ENCODE measurements around the gene RTL1. TPM values are rescaled to one million over a fixed set of nuclear protein-coding genes. Genes with fewer than 3 reads are reported as not detected.

The RTL1 gene
- total RNA-seq, 1 experiment from 2014 or later, result not detected

DNA sequence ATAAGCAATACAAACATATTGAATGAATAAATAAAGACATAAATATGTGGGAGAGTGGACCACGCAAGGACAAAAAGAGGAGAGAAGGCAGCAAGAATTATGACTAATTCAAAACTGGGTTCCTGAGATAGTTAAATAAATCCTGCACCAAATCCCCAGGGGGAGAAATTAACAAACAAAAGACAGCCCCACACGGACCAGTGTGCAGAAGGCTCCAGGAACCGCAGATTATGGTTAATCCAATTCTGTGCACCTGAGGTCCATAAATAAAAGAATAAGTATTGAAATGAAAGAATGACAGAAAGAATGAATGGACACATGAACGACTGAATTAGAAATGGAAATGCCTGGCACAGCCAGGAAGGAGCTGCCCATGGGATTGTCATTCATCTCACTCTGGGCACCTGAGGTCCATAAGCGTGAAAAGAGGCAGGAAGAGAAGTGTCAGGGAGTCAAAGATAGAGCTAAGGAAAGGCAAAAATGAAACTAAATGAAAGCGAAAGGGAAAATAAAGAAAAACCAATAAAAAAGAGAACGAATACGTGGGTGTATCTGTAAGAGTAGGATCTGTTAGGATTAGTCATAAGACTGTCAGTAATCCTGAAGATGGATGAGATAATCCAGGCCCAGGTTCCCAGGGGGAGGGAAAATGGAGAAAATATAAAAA is 54.3 kb downstream of the RTL1 start:
- H2AFZ ChIP-seq (ENCODE audit: low read length), result peak overlapping the region; percentile 52
- ATAC-seq (peak; percentile 46), DNase-seq (peak; percentile 49)
- no peaks in the 10 kb centered on the region for H3K36me3 ChIP-seq (ENCODE audit: low read depth, low read length)
- no peaks in the 10 kb centered on the region for H3F3A ChIP-seq (ENCODE audit: low read length, unreplicated experiment)
- intact Hi-C loops (cut with micrococcal nuclease), result no loop called here
- H3K4me2 ChIP-seq (ENCODE audit: low read length), result peak overlapping the region; percentile 72
- no peaks in the 10 kb centered on the region for H3K9me2 ChIP-seq (replicated peaks; ENCODE audit: low read length)
- BruUV-seq (replicated peaks), result no TSS peak
- peaks cover 11% of the 10 kb centered on the region for H3K4me1 ChIP-seq (ENCODE audit: insufficient read depth, low read length)
- no peaks in the 10 kb centered on the region for H4K20me1 ChIP-seq (ENCODE audit: low read length)
- no peaks in the 10 kb centered on the region for H3K9me3 ChIP-seq (ENCODE audit: low read length)
- H3K27ac ChIP-seq (ENCODE audit: low read length), result no peak overlapping the region
- ChIA-PET POLR2A (ENCODE audit: unreplicated experiment) (interaction anchor here (0.7 kb wide), 1 partner anchor 132 kb away, joined by 4 read pairs; no protein-coding TSS in a partner anchor), CTCF (no interaction called here)
- H3K79me2 ChIP-seq (ENCODE audit: low read length), result no peaks in the 10 kb centered on the region
- TF ChIP-seq EZH2phosphoT487 (IDR thresholded peaks at IDR 0.05; ENCODE audit: borderline replicate concordance, low read length) (no peak), EZH2 (IDR thresholded peaks at IDR 0.05; ENCODE audit: low read length, unreplicated experiment) (no peak)
- TF ChIP-seq, protein P1, sequence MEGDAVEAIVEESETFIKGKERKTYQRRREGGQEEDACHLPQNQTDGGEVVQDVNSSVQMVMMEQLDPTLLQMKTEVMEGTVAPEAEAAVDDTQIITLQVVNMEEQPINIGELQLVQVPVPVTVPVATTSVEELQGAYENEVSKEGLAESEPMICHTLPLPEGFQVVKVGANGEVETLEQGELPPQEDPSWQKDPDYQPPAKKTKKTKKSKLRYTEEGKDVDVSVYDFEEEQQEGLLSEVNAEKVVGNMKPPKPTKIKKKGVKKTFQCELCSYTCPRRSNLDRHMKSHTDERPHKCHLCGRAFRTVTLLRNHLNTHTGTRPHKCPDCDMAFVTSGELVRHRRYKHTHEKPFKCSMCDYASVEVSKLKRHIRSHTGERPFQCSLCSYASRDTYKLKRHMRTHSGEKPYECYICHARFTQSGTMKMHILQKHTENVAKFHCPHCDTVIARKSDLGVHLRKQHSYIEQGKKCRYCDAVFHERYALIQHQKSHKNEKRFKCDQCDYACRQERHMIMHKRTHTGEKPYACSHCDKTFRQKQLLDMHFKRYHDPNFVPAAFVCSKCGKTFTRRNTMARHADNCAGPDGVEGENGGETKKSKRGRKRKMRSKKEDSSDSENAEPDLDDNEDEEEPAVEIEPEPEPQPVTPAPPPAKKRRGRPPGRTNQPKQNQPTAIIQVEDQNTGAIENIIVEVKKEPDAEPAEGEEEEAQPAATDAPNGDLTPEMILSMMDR (conservative IDR thresholded peaks at IDR 0.05; ENCODE audit: low read depth, low read length), result no peak
- peak overlapping the region; percentile 56 for H3K4me3 ChIP-seq (ENCODE audit: low read length)
- H3K27me3 ChIP-seq (ENCODE audit: low read length), result no peaks in the 10 kb centered on the region
- H3K9ac ChIP-seq (ENCODE audit: low read length), result no peak overlapping the region

DNA sequence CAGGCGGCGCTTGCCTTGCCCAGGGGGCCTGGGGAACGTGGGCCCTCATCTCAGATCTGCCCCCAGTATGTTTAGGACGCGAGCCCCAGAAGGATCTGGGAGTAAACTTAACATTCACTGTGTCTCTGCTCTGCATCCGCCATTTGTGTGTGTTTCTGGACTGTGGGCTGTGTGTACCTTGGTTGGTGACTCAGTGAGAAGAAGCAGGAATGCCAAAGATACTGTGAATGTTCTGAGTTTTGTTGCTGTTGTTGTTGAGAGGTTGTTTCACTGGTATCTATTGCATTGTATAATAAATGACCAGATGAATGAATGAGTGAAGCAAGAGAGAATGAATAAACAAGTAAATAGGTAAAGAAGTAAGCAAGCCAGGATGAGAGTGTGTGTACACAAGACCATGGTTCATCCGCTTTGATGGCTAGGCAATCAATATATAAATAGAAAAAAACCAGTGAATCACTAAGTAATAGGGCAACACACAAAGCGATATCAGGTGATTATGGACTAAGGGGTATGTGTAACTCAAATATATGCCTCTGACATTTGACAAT is 57.1 kb downstream of the RTL1 start:
- peak; percentile 8 for DNase-seq
- no peak overlapping the region for H3K27ac ChIP-seq (ENCODE audit: low read length)
- H2AFZ ChIP-seq (ENCODE audit: low read length), result no peak overlapping the region
- H3K9ac ChIP-seq (ENCODE audit: low read length), result no peak overlapping the region
- no peaks in the 10 kb centered on the region for H3K9me3 ChIP-seq (ENCODE audit: low read length)
- H4K20me1 ChIP-seq (ENCODE audit: low read length), result no peaks in the 10 kb centered on the region
- no peaks in the 10 kb centered on the region for H3K36me3 ChIP-seq (ENCODE audit: low read depth, low read length)
- no peak overlapping the region for H3K4me2 ChIP-seq (ENCODE audit: low read length)
- ATAC-seq, result peak; percentile 21; the same call in 1 of the 2 replicates
- peaks cover 11% of the 10 kb centered on the region for H3K4me1 ChIP-seq (ENCODE audit: insufficient read depth, low read length)
- no peaks in the 10 kb centered on the region for H3K79me2 ChIP-seq (ENCODE audit: low read length)
- H3K9me2 ChIP-seq (replicated peaks; ENCODE audit: low read length), result no peaks in the 10 kb centered on the region
- H3K27me3 ChIP-seq (ENCODE audit: low read length), result no peaks in the 10 kb centered on the region
- no TSS peak for BruUV-seq (replicated peaks)
- ChIA-PET CTCF (no interaction called here), POLR2A (ENCODE audit: unreplicated experiment) (no interaction called here)
- intact Hi-C loops (cut with micrococcal nuclease), result no loop called here
- TF ChIP-seq, protein P1 (conservative IDR thresholded peaks at IDR 0.05; ENCODE audit: low read depth, low read length), result no peak
- no peak for TF ChIP-seq EZH2 (IDR thresholded peaks at IDR 0.05; ENCODE audit: low read length, unreplicated experiment)
- H3K4me3 ChIP-seq (ENCODE audit: low read length), result no peak overlapping the region
- H3F3A ChIP-seq (ENCODE audit: low read length, unreplicated experiment), result no peaks in the 10 kb centered on the region

DNA sequence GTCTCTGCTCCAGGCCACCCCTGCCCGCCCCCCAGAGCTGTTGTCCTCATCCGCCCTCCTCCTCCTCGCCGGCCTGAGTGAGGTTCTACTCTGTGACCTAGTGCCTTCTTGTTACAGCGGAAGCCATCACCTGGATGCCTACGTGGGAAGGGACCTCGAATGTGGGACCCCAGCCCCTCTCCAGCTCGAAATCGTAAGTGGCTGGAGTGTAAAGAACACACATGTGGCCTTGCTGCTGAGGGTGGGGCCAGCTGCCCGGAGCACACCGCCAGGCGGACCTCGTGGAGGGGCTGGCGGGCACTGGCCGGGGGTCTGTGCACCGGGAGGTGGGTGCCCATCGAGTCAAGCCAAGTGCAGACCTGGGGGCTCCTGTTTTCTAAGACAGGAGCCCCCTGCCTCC is 58.2 kb downstream of the RTL1 start:
- H3F3A ChIP-seq (ENCODE audit: low read length, unreplicated experiment), result no peaks in the 10 kb centered on the region
- no peak for TF ChIP-seq EZH2phosphoT487 (IDR thresholded peaks at IDR 0.05; ENCODE audit: borderline replicate concordance, low read length)
- TF ChIP-seq, protein P1 (conservative IDR thresholded peaks at IDR 0.05; ENCODE audit: low read depth, low read length), result no peak
- no peak for TF ChIP-seq EZH2 (IDR thresholded peaks at IDR 0.05; ENCODE audit: low read length, unreplicated experiment)
- H3K27me3 ChIP-seq (ENCODE audit: low read length), result no peaks in the 10 kb centered on the region
- H3K36me3 ChIP-seq (ENCODE audit: low read depth, low read length), result no peaks in the 10 kb centered on the region
- no peak overlapping the region for H2AFZ ChIP-seq (ENCODE audit: low read length)
- H3K9me3 ChIP-seq (ENCODE audit: low read length), result no peaks in the 10 kb centered on the region
- no peak overlapping the region for H3K9ac ChIP-seq (ENCODE audit: low read length)
- H3K9me2 ChIP-seq (replicated peaks; ENCODE audit: low read length), result no peaks in the 10 kb centered on the region
- H3K4me2 ChIP-seq (ENCODE audit: low read length), result no peak overlapping the region
- no peak overlapping the region for H3K4me3 ChIP-seq (ENCODE audit: low read length)
- no peaks in the 10 kb centered on the region for H4K20me1 ChIP-seq (ENCODE audit: low read length)
- H3K79me2 ChIP-seq (ENCODE audit: low read length), result no peaks in the 10 kb centered on the region
- ChIA-PET CTCF (no interaction called here), POLR2A (ENCODE audit: unreplicated experiment) (no interaction called here)
- peaks cover 11% of the 10 kb centered on the region for H3K4me1 ChIP-seq (ENCODE audit: insufficient read depth, low read length)
- no peak overlapping the region for H3K27ac ChIP-seq (ENCODE audit: low read length)
- no TSS peak for BruUV-seq (replicated peaks)
- no peak for DNase-seq
- no peak for ATAC-seq
- intact Hi-C loops (cut with micrococcal nuclease), result no loop called here

Measured in PC-3 (cell line).